ENCODE data around the gene CNR2. TPM values are rescaled to one million over a fixed set of nuclear protein-coding genes. Genes with fewer than 3 reads are reported as not detected.
"Not testable (repeated sequence)": the region's sequence is repeated elsewhere in the genome, so short reads cannot be mapped to it uniquely, and the experiment has no call there.

CNR2 gene
- total RNA-seq, 1 donor from 2014 or later, result 0.09 TPM

DNA sequence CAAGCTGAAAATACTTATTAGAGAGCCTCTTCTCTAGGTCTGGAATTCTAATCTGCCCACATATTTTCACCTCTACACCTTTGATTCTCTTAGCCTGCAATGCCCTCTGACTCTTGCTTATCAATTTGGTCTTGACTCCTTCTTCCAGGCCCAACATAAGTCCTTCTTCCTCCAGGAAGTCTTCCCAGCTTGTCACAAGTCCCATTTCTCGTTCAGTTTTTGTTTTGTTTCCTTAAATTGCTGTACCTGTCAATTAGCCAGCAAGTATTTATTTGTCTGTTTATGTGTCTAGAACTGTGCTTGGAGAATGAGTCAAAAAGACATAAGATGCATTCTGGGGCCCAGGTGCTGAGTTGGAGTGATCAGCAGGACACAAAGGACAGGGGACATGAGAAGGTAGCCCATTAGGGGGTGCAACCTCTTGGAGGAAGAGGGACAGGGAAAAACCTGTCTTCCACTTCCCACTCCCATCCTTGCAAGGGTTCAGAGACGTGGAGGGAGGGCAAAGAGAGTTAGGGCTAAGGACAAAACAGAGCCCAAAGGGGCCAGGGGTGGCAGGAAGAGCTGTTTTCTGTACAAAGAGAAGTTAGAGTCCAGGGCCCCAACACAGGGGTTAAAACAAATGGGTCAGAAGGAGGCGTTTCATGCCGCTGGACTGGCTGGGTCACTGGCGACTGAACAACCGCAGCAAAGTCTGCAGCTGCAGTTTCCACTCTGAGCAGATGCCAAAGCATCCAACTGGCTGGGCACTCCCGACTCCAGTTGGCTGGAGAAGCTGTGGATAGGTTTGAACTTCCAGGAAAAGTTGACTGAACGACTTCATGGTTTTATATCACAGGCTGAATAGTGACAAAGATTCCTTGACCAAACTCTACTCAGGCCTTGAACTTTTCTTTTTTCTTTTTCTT, 10.7 kb upstream of the CNR2 start:
- ATAC-seq (peak; percentile 50), DNase-seq (ENCODE audit: low spot score) (peak; percentile 51)
- intact Hi-C loops (cut with DNase I), result no loop called here

GRCh38 chr1:23922321-23922943, 9.3 kb upstream of the CNR2 start:
- DNase-seq (ENCODE audit: low spot score) (no peak), ATAC-seq (no peak)
- intact Hi-C loops (cut with DNase I), result no loop called here

- intact Hi-C loops (cut with DNase I), result no loop called here
- ATAC-seq (peak; percentile 87), DNase-seq (ENCODE audit: low spot score) (peak; percentile 72)
Measured at GRCh38 chr1:23916209-23917131, 3.3 kb upstream of the CNR2 start.

DNA sequence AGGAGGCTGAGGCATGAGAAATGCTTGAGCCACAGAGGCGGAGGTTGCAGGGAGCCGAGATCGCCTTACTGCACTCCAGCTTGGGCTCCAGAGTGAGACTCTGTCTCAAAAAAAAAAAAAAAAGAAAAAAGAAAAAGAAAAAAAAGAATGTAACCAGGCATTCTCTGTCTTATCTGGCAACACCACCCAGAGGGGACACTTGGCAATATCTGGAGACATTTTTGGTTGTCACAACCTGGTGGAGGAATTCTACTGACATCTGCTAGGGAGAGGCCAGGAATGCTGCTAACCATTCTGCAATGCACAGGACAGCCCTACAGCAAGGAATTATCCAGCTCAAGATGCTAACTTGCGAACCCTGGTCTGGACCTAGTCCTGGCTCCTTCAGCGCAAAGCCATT, 2.3 kb upstream of the CNR2 start:
- ATAC-seq (no peak), DNase-seq (ENCODE audit: low spot score) (no peak)
- intact Hi-C loops (cut with DNase I), result no loop called here

DNA sequence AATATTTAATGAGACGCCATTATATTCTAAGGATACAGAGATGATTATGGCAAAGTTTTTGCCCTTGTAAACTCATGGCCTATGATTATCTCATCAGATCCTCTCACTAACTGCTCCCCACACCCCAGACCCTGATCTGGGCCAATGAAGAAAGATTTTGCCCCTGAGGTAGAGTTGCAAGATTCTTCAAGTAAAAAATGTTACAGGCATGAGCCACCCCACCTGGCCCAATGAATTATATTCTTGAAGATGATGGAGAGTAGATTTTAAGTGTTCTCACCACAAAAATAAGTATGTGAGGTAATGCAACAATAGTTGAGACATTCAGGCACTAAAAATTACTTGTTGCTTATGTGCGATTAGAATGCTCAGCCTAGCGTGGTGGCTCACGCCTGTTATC, 1.8 kb upstream of the CNR2 start:
- intact Hi-C loops (cut with DNase I), result no loop called here
- DNase-seq (ENCODE audit: low spot score) (no peak), ATAC-seq (no peak)

DNA sequence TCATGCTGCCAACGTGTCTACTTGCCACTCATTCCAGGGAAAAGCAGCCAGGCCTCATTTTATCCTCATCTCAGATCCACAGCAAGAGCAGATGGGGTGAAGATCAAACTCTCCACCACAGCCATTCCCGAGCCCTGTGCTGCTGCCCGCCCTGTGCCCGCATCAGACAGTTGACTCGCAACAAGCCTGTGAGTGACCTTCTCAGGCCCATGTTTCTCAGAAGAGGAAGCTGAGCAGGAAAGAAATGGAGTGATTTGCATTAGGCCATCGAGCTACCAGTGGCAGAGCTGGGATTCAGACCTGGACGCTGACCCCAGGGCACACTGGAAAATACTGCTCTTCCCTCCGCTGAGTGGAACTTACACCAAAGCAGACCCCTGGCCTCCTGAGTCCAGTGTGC, 1.2 kb downstream of the CNR2 start:
- ATAC-seq, result no peak
- DNase-seq (ENCODE audit: low spot score), result no peak
- intact Hi-C loops (cut with DNase I), result no loop called here

- intact Hi-C loops (cut with DNase I), result no loop called here
- no peak for DNase-seq (ENCODE audit: low spot score)
- ATAC-seq, result no peak
Measured at GRCh38 chr1:23910553-23911246, 2.5 kb downstream of the CNR2 start.

GRCh38 chr1:23910144-23910543, 3.0 kb downstream of the CNR2 start:
- intact Hi-C loops (cut with DNase I), result no loop called here
- ATAC-seq (no peak), DNase-seq (ENCODE audit: low spot score) (no peak)

GRCh38 chr1:23909412-23909811, 3.8 kb downstream of the CNR2 start:
- no peak for ATAC-seq
- intact Hi-C loops (cut with DNase I), result no loop called here
- no peak for DNase-seq (ENCODE audit: low spot score)

- ATAC-seq (peak; percentile 62), DNase-seq (ENCODE audit: low spot score) (no peak)
- intact Hi-C loops (cut with DNase I), result no loop called here
Measured at GRCh38 chr1:23908453-23909341, 4.5 kb downstream of the CNR2 start.

DNA sequence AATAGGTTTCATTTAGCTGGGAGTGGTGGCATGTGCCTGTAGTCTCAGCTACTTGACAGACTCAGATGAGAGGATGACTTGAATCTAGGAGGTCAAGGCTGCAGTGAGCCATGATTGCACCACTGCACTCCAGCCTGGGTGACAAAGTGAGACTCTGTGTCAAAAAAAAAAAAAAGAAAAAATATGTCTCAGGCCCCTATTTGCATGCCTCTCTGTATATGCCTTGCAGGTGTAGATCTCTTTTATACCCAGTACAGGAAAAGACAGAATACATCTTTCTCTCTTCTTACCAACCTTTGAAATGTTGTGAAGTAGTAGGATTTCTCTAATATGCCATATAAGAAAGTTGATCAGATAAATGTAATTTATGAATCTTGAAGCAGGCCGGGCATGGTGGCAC, 6.4 kb downstream of the CNR2 start:
- ATAC-seq (no peak), DNase-seq (ENCODE audit: low spot score) (no peak)
- intact Hi-C loops (cut with DNase I), result no loop called here

DNA sequence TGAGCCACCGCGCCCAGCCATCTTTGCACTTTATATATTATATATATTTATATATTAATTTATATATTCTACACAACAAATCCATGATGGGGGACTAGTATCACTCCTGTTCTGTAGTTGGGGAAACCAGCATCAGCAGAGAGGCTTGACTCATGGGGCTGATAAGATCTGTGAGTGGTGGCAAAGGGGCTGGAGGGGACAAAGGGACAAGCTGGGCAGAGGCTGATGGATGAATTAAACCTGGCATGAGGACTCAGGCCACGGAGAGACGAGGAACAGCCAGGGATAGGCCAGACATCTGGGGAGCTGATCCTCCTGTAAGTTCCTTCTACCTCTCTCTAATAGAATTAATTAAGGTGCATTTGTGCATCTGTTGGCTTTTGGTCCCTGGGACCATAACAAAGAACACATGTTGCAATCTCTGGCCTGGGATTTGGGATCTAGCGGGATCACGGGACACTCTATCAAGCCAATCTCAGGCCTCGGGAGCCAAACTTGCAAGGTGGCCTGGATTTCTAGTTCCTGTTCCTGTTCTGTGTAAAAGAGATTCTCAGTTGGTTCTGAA, 7.6 kb downstream of the CNR2 start:
- DNase-seq (ENCODE audit: low spot score) (no peak), ATAC-seq (no peak)
- intact Hi-C loops (cut with DNase I), result no loop called here

GRCh38 chr1:23904748-23905357, 8.3 kb downstream of the CNR2 start:
- DNase-seq (ENCODE audit: low spot score), result no peak
- ATAC-seq, result no peak
- intact Hi-C loops (cut with DNase I), result no loop called here

DNA sequence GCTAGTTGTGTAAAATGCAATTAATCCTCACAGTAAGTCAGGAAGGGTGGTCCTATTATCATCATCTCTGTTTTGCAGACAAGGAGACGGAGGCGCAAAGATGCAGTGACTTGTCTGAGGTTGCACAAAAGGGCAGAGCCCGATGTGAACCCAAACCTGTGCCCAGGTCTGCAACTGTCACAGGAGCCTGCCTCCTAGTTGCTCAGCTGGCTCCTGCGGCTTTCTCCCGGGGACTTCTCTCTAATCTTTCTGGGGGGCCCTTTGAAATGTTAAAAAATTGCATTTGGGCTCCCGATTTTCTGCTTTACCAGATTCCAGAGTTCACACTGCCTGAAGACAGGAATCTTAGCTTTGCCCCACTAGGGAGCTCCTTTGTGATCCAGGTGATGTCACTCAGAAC, 9.4 kb downstream of the CNR2 start:
- ATAC-seq (no peak), DNase-seq (ENCODE audit: low spot score) (no peak)
- intact Hi-C loops (cut with DNase I), result no loop called here

GRCh38 chr1:23902321-23903278, 10.6 kb downstream of the CNR2 start:
- ATAC-seq, result no peak
- intact Hi-C loops (cut with DNase I), result no loop called here
- DNase-seq (ENCODE audit: low spot score), result no peak

DNA sequence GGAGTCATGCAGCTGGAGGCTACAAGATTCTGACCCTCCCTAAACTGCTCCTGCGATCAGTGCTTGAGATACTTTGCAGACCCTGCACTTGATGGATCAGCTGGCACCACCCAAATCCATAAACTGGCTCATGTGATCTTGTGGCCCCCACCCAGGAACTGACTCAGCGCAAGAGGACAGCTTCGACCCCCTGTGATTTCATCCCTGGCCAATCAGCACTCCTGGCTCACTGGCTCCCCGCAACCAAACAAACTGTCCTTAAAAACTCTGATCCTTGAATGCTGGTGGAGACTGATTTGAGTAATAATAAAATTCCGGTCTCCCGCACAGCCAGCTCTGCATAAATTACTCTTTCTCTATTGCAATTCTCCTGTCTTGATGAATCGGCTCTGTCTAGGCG, 13.1 kb downstream of the CNR2 start:
- intact Hi-C loops (cut with DNase I); DNase-seq (ENCODE audit: low spot score); ATAC-seq: not testable (repeated sequence)

All from sciatic nerve (tissue), 2 donors.